ENCODE data around the gene BCAS3.

BCAS3 gene

GRCh38 chr17:61188081-61188480, 510.4 kb downstream of the BCAS3 start:
- ATAC-seq, result no peak
- no peaks in the 10 kb centered on the region for H3K4me1 Mint-ChIP-seq
- no peak overlapping the region for H3K27ac Mint-ChIP-seq
- no peak overlapping the region for H3K4me3 Mint-ChIP-seq
- no peaks in the 10 kb centered on the region for H3K36me3 Mint-ChIP-seq
- no peaks in the 10 kb centered on the region for H3K27me3 Mint-ChIP-seq
- peaks cover 4% of the 10 kb centered on the region for H3K9me3 Mint-ChIP-seq

- Mint-ChIP-seq H3K27ac (no peak overlapping the region), H3K4me1 (no peaks in the 10 kb centered on the region)
- no peak for ATAC-seq
Measured at GRCh38 chr17:61189968-61190367, 512.3 kb downstream of the BCAS3 start.

GRCh38 chr17:61196302-61196704, 518.7 kb downstream of the BCAS3 start:
- Mint-ChIP-seq H3K4me1 (no peaks in the 10 kb centered on the region), H3K36me3 (peaks cover 2% of the 10 kb centered on the region), H3K27me3 (no peaks in the 10 kb centered on the region), H3K9me3 (peaks cover 4% of the 10 kb centered on the region), H3K4me3 (no peak overlapping the region), H3K27ac (no peak overlapping the region)
- ATAC-seq, result no peak

More at GRCh38 chr17:61189968-61190367, 512.3 kb downstream of the BCAS3 start:
- Mint-ChIP-seq H3K27me3 (no peaks in the 10 kb centered on the region), H3K36me3 (no peaks in the 10 kb centered on the region), H3K9me3 (peaks cover 4% of the 10 kb centered on the region), H3K4me3 (no peak overlapping the region)

- H3K36me3 Mint-ChIP-seq, result peaks cover 5% of the 10 kb centered on the region
- no peaks in the 10 kb centered on the region for H3K4me1 Mint-ChIP-seq
- no peaks in the 10 kb centered on the region for H3K27me3 Mint-ChIP-seq
- ATAC-seq, result no peak
- no peaks in the 10 kb centered on the region for H3K9me3 Mint-ChIP-seq
- no peak overlapping the region for H3K4me3 Mint-ChIP-seq
- H3K27ac Mint-ChIP-seq, result no peak overlapping the region
Measured at GRCh38 chr17:61196799-61197198, 519.1 kb downstream of the BCAS3 start.

GRCh38 chr17:61199431-61200338, 522.0 kb downstream of the BCAS3 start:
- H3K36me3 Mint-ChIP-seq, result peaks cover 12% of the 10 kb centered on the region
- no peak for ATAC-seq
- no peaks in the 10 kb centered on the region for H3K27me3 Mint-ChIP-seq
- no peak overlapping the region for H3K27ac Mint-ChIP-seq
- no peak overlapping the region for H3K4me3 Mint-ChIP-seq
- no peaks in the 10 kb centered on the region for H3K4me1 Mint-ChIP-seq
- H3K9me3 Mint-ChIP-seq, result no peaks in the 10 kb centered on the region

GRCh38 chr17:61200339-61200715, 522.7 kb downstream of the BCAS3 start:
- no peaks in the 10 kb centered on the region for H3K4me1 Mint-ChIP-seq
- H3K27me3 Mint-ChIP-seq, result no peaks in the 10 kb centered on the region
- H3K9me3 Mint-ChIP-seq, result no peaks in the 10 kb centered on the region
- H3K36me3 Mint-ChIP-seq, result peaks cover 12% of the 10 kb centered on the region
- H3K27ac Mint-ChIP-seq, result no peak overlapping the region
- no peak overlapping the region for H3K4me3 Mint-ChIP-seq
- ATAC-seq, result no peak

GRCh38 chr17:61201211-61201610, 523.6 kb downstream of the BCAS3 start:
- Mint-ChIP-seq H3K36me3 (peaks cover 12% of the 10 kb centered on the region), H3K4me1 (no peaks in the 10 kb centered on the region), H3K4me3 (no peak overlapping the region), H3K9me3 (no peaks in the 10 kb centered on the region), H3K27ac (no peak overlapping the region), H3K27me3 (no peaks in the 10 kb centered on the region)
- no peak for ATAC-seq

GRCh38 chr17:61202564-61202963, 524.9 kb downstream of the BCAS3 start:
- no peak overlapping the region for H3K4me3 Mint-ChIP-seq
- no peaks in the 10 kb centered on the region for H3K4me1 Mint-ChIP-seq
- H3K27me3 Mint-ChIP-seq, result no peaks in the 10 kb centered on the region
- H3K36me3 Mint-ChIP-seq, result peaks cover 12% of the 10 kb centered on the region
- ATAC-seq, result no peak
- H3K27ac Mint-ChIP-seq, result no peak overlapping the region
- no peaks in the 10 kb centered on the region for H3K9me3 Mint-ChIP-seq

- Mint-ChIP-seq H3K27me3 (no peaks in the 10 kb centered on the region), H3K9me3 (no peaks in the 10 kb centered on the region), H3K4me3 (no peak overlapping the region), H3K4me1 (no peaks in the 10 kb centered on the region), H3K27ac (no peak overlapping the region), H3K36me3 (peaks cover 12% of the 10 kb centered on the region)
- no peak for ATAC-seq
Measured at GRCh38 chr17:61203671-61204131, 526.0 kb downstream of the BCAS3 start.

- H3K9me3 Mint-ChIP-seq, result no peaks in the 10 kb centered on the region
- H3K4me1 Mint-ChIP-seq, result no peaks in the 10 kb centered on the region
- ATAC-seq, result no peak
- no peak overlapping the region for H3K4me3 Mint-ChIP-seq
- H3K27me3 Mint-ChIP-seq, result no peaks in the 10 kb centered on the region
- H3K27ac Mint-ChIP-seq, result no peak overlapping the region
- peaks cover 12% of the 10 kb centered on the region for H3K36me3 Mint-ChIP-seq
Measured at GRCh38 chr17:61204456-61204855, 526.8 kb downstream of the BCAS3 start.

GRCh38 chr17:61205401-61205800, 527.8 kb downstream of the BCAS3 start:
- Mint-ChIP-seq H3K4me3 (no peak overlapping the region), H3K36me3 (peaks cover 12% of the 10 kb centered on the region), H3K27ac (no peak overlapping the region), H3K9me3 (no peaks in the 10 kb centered on the region), H3K27me3 (no peaks in the 10 kb centered on the region), H3K4me1 (no peaks in the 10 kb centered on the region)
- no peak for ATAC-seq

GRCh38 chr17:61205931-61206330, 528.3 kb downstream of the BCAS3 start:
- H3K27me3 Mint-ChIP-seq, result no peaks in the 10 kb centered on the region
- no peak overlapping the region for H3K27ac Mint-ChIP-seq

GRCh38 chr17:61206922-61207321, 529.3 kb downstream of the BCAS3 start:
- no peak overlapping the region for H3K27ac Mint-ChIP-seq
- H3K27me3 Mint-ChIP-seq, result no peaks in the 10 kb centered on the region
- ATAC-seq, result no peak
- no peak overlapping the region for H3K4me3 Mint-ChIP-seq
- no peaks in the 10 kb centered on the region for H3K4me1 Mint-ChIP-seq
- H3K9me3 Mint-ChIP-seq, result no peaks in the 10 kb centered on the region
- peaks cover 7% of the 10 kb centered on the region for H3K36me3 Mint-ChIP-seq

More at GRCh38 chr17:61205931-61206330, 528.3 kb downstream of the BCAS3 start:
- Mint-ChIP-seq H3K4me3 (no peak overlapping the region), H3K4me1 (no peaks in the 10 kb centered on the region), H3K9me3 (no peaks in the 10 kb centered on the region), H3K36me3 (peaks cover 12% of the 10 kb centered on the region)
- ATAC-seq, result no peak

- ATAC-seq, result no peak
- Mint-ChIP-seq H3K4me3 (no peak overlapping the region), H3K27me3 (no peaks in the 10 kb centered on the region), H3K27ac (no peak overlapping the region), H3K4me1 (no peaks in the 10 kb centered on the region), H3K36me3 (peaks cover 5% of the 10 kb centered on the region), H3K9me3 (no peaks in the 10 kb centered on the region)
Measured at GRCh38 chr17:61208301-61209105, 530.9 kb downstream of the BCAS3 start.

GRCh38 chr17:61209106-61209439, 531.4 kb downstream of the BCAS3 start:
- Mint-ChIP-seq H3K4me1 (no peaks in the 10 kb centered on the region), H3K9me3 (no peaks in the 10 kb centered on the region), H3K27ac (no peak overlapping the region), H3K4me3 (no peak overlapping the region), H3K27me3 (no peaks in the 10 kb centered on the region), H3K36me3 (no peaks in the 10 kb centered on the region)
- ATAC-seq, result no peak

GRCh38 chr17:61209525-61209924, 531.9 kb downstream of the BCAS3 start:
- Mint-ChIP-seq H3K4me3 (no peak overlapping the region), H3K36me3 (no peaks in the 10 kb centered on the region), H3K9me3 (no peaks in the 10 kb centered on the region), H3K27me3 (no peaks in the 10 kb centered on the region), H3K27ac (no peak overlapping the region), H3K4me1 (no peaks in the 10 kb centered on the region)
- ATAC-seq, result no peak

Data from stimulated activated memory B cell treated with anti-CD40 and anti-IgM and Interleukin-4, amounts not matched to agents 10 μg/mL and 1 μg/mL and 100 μg/mL, for 72 hours (primary cell).